GM13977 (cell line): Measurements from ENCODE around the gene ATP1A2.

Experiments used
- DNase-seq: peaks from one replicate; pipeline ENCODE4 v3.0.0; 2012; ENCODE audit warnings: low spot score
- CTCF ChIP-seq: IDR thresholded peaks from 2 replicates; pipeline ENCODE4 v1.5.1; 2012; ENCODE audit warnings: mild to moderate bottlenecking, control low read depth; ENCODE audit not compliant: insufficient read depth; ENCODE audit errors: extremely low read depth, missing control alignments
- in situ Hi-C: fragments of 300-500 bp; cut with MboI; formaldehyde crosslinking; loops from one replicate; pipeline ENCODE4 v1.12.0; 2022; ENCODE audit warnings: low sequenced_read_pairs, low pct_unique_long_range_greater_than_20kb, mixed read lengths, inconsistent platforms; ENCODE audit not compliant: unreplicated experiment

The ATP1A2 gene

DNA sequence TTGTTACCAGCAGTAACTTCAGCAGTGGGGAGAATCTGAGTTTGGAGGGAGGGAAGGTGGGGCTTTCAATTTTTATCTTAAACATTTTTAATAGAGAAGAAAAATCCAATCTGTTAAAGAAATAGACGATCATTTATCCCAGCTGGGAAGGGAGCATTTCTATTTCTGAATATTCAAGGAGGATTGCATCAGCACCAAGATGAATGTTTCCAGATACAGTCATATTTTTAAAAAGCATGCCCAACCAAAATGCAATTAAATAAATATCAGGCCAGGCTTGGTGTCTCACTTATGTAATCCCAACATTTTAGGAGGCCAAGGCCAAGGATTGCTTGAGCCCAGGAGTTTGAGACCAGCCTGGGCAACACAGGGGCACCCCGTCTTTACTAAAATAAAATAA, 34.2 kb downstream of the ATP1A2 start:
- in situ Hi-C loops = no loop called here
- TF ChIP-seq CTCF = no peak
- DNase-seq = no peak

- TF ChIP-seq CTCF = no peak
- DNase-seq = no peak
Observed at GRCh38 chr1:160151303-160151702, 35.7 kb downstream of the ATP1A2 start, which contains the start of gene ATP1A4. Gene ATP1A4, plus strand, starts transcription at chr1:160151603. Its CDS starts 438 bp downstream, at chr1:160152041.

DNA sequence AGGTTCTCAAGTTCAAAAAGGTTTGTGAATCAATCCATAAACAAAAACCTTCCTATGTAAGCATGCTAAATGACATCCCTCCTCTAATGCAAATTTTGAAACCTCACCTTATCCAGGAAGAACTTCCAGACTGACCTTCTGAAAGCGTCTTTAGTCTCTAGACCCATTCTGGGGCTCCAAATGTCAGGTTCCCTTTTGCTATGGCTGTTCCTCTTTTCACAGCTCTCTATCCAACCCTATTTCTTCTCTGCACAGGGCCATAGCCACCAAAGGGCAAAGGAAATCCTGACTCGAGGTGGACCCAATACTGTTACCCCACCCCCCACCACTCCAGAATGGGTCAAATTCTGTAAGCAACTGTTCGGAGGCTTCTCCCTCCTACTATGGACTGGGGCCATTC, 39.2 kb downstream of the ATP1A2 start:
- in situ Hi-C loops = no loop called here
- DNase-seq = no peak
- no peak for TF ChIP-seq CTCF

More at GRCh38 chr1:160151303-160151702, 35.7 kb downstream of the ATP1A2 start, which contains the start of gene ATP1A4:
- in situ Hi-C loops = no loop called here

DNA sequence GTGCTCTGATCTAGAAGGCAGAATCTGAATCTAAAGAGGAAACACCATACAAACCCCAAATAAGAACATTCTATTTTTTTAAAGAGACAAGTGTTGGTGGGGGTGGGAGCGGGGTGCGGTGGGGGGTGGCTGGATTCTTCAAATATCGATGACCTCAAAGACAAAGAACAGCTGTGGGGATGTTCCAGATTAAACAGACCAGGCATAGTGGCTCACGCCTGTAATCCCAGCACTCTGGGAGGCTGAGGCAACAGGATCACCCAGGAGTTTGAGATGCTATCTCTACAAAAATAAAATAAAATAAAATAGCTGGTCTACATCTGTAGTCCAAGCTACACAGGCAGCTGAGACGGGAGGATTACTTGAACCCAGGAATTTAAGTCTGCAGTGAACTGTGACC, 40.8 kb downstream of the ATP1A2 start:
- TF ChIP-seq CTCF = no peak
- in situ Hi-C loops = no loop called here
- DNase-seq = no peak

- no peak for TF ChIP-seq CTCF
- no peak for DNase-seq
- in situ Hi-C loops = no loop called here
Observed at GRCh38 chr1:160157174-160157573, 41.6 kb downstream of the ATP1A2 start.

DNA sequence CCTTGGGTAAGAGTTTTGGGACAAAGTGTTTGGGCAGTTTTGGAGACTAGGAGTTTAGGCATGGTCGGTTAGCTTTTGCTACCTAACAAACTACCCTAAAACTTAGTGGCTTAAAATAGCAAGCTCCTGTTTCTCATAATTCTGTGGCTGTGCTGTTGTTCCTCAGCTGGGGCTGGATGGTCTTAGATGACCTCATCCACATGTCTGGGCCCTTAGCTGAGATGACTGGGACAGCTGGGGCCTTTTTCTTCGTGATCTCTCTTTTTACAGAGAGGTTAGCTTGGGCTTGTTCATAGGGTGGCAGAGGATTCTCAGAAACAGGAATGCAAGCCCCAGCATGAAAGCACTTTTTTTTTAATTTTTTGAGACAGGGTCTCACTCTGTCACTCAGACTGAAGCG, 42.5 kb downstream of the ATP1A2 start:
- no peak for DNase-seq
- no peak for TF ChIP-seq CTCF
- in situ Hi-C loops = no loop called here

DNA sequence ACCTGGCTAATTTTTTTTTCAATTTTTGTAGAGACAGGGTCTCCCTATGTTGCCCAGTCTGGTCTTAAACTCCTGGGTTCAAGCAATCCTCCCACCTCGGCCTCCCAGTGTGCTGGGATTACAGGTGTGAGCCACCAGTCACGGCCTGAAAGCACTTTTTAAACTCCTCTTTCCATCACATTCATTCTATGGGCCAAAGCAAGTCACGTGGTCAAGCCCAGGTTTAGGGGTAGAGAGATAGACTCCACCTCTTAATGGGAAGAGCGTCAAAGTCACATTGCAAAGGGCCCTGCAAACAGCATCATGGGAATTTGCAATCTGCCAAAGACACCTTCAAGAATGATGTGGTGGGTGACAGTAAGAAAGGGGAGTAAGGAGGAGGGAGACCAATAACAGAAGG, 43.0 kb downstream of the ATP1A2 start:
- TF ChIP-seq CTCF = no peak
- DNase-seq = no peak
- in situ Hi-C loops = no loop called here
